Caki2 (cell line): ENCODE data around the gene LZTS2. TPM values are rescaled to one million over a fixed set of nuclear protein-coding genes. Genes with fewer than 3 reads are reported as not detected.

Source experiments
- DNase-seq: peaks from one replicate; pipeline ENCODE4 v3.0.0-alpha.2; 2015; ENCODE audit warnings: low read depth
- in situ Hi-C: cut with HindIII; loops from 2 replicates; pipeline ENCODE4 v1.10.0; 2016; ENCODE audit warnings: low sequenced_read_pairs, low pct_unique_long_range_greater_than_20kb, mixed read lengths
- total RNA-seq: library from RNA; depleted of rRNA; stranded (reverse); fragments of >200 nt; shearing (Covaris generic); gene quantifications from 2 replicates; pipeline ENCODE4 v1.2.3, GENCODE V29; 2014; ENCODE audit warnings: low replicate concordance

Gene LZTS2
- total RNA-seq, 1 experiment from 2014 or later: 35.5 TPM

DNA sequence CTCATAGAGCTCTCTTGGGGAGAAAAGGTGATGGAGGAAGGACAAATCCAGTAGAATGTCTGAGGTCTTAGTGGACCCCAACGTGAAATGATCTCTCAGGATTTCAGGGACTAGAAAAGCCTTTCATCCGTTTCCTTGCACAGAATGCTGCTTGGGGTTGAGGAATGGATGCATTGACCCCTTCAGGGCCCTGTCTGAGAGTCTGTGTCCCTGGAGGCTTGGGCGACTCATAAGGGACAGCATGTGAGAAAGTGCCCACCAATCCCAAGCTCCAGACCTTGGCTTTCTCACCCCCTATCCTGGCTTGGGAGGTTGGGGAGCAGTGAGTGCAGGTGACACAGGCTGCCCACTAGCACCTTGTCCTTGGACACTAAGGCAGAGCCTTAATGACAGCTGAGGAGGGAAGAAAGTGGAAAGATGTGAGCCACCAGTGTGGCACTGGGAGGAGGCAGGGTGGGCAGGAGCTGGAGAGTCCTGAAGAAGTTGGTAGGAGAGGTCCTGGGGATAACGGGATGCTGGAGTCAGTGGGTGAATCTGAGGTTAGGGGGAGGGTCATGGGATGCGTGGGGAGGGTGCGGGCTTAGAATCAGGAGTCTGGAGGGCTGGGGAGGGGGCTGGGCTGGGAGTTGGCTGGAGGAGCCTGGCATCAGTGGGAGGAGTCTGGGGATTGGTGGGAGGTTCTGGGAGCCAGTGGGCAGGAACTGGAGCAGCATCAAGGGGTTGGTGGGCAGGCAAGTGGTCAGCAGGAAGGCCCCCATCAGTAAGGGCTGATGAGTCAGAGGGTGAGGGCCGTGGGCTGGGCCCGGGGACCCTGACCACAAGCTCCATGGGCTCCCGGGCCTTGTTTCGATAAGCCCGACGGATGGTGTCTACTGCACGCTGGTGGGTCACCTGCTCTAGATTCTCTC lies 8.6 kb downstream of the LZTS2 start:
- DNase-seq: no peak
- in situ Hi-C loops: no loop called here

GRCh38 chr10:101008823-101009423 lies 9.3 kb downstream of the LZTS2 start:
- in situ Hi-C loops: no loop called here
- no peak for DNase-seq

DNA sequence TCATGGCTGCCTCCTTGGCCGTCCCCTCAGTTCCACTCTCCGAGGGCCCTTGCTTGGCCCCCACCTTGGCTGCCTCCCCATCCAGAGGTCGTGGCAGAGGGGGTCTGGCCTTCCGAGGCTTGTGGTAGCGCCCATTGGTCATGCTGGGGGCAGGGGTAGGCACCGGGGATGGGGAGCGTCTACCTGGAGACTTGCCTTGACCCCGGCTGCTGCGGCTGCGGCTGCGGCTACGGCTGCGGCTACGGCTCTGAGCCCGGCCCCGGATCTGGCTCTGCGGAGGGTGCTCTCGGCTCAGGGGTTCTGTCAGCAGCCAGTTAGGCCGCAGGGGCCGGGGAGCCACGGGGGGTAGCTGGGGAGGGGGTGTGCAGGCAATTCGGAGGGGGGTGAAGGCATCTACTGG lies 10.7 kb downstream of the LZTS2 start:
- no peak for DNase-seq
- in situ Hi-C loops: no loop called here

- in situ Hi-C loops: no loop called here
- no peak for DNase-seq
Measured at GRCh38 chr10:101011517-101012423, 12.2 kb downstream of the LZTS2 start.

DNA sequence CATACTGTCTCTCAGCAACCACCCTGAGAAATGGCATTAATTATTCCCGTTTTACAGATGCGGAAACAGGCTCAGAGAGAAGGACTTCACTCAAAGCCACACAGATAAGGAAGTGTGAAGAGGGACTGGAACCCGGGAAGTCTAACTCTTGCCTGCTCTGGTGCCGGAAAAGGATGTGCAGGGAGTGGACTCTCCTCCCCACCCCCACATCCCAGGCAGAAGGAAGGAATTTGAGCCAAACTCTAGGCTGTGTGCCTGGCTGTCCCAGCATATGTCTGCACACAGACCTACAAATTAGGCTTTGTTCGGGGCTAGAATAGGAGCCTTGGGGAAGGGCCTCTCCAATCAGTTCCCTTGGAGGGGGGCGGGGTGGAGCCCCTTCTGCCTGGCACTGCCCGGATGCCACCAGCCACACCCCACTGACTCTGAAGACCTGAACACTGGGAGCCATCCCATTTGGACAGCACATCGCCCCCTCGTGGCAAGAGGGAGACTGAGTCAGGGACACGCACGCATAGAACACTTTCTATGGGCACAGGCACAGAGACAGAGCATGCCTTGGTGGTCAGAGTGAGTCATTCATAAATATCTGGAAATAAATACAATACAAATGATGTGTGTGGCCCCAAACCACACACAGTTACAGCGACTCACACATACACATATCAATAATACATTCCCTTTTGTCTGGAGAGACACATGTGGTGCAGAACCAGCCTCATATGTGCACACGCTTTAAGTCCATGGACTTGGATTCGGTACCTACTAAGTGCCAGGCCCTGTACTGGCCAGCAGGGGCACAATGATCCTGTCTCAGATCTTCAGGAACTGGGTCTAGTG lies 13.1 kb downstream of the LZTS2 start:
- in situ Hi-C loops: no loop called here
- DNase-seq: peak; percentile 89

DNA sequence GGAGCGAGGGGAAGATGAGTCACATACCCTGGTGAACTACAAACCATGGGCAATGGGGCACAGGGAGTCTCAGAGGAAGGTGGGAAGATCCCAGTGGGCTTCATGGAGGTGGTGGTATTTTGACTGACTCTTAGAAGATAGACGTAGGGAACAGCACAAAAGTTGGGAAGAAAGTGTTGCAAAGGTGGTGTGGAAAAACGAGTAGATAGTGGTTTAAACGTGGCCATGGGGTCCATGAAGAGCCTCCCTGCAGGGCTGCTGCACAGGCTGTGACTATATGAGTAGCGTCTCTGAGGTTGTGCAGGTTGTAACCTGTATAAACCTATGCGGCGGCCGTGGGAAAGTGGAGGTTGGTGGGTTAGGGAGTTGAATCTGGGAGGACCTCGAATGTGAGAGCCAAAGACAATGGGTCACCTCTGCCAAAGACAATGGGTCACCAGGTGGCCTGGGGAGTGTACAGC lies 13.8 kb downstream of the LZTS2 start:
- DNase-seq: no peak
- in situ Hi-C loops: no loop called here

GRCh38 chr10:101014230-101014884 lies 14.7 kb downstream of the LZTS2 start:
- in situ Hi-C loops: no loop called here
- DNase-seq: peak; percentile 66

GRCh38 chr10:101014966-101015581 lies 15.5 kb downstream of the LZTS2 start:
- peak; percentile 81 for DNase-seq
- in situ Hi-C loops: no loop called here

- in situ Hi-C loops: no loop called here
- DNase-seq: no peak
Measured at GRCh38 chr10:101015582-101015973, 16.0 kb downstream of the LZTS2 start.

DNA sequence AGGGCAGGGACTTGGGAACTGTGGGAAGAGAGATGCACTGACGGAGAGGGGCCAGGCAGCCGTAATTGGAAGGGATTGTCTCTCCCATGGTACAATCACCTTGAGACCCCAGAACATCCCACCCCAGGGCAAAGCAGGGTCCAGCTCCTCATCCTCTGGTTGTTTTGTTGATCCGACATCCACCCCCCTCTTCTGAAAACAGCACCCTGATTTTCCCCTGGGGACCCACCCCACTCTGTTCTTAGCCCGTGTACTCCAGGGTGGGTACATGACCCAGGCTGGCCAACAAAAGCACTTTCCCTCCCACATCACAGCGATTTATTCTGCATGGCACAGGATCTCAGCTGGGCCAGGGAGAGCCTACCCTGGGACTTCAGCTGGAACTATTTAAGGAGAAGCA lies 17.2 kb downstream of the LZTS2 start:
- in situ Hi-C loops: no loop called here
- DNase-seq: no peak

DNA sequence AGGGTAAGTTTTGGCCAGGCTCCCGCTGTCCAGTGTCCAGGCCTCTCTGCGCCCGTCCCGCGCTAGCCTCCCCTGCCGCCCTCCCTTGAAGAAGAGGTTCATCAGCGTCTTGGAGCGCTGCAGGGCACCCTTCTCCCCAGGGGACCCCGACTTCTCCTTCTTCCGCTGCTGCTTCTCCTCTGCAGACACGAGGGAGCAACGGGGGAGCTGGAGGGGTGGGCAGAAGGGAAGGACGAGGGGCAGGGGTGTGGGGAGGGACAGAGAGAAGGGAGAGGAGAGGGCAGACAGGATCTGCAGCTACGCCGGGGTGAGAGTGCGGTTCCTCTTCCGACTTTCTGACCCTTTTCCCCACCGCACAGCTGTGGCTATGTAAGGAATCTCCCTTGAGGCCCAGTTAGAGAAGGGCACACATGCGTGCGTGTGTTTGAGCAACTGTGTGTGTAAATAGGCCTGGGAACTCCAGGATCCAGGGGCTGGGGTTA lies 18.6 kb downstream of the LZTS2 start:
- in situ Hi-C loops: no loop called here
- no peak for DNase-seq

DNA sequence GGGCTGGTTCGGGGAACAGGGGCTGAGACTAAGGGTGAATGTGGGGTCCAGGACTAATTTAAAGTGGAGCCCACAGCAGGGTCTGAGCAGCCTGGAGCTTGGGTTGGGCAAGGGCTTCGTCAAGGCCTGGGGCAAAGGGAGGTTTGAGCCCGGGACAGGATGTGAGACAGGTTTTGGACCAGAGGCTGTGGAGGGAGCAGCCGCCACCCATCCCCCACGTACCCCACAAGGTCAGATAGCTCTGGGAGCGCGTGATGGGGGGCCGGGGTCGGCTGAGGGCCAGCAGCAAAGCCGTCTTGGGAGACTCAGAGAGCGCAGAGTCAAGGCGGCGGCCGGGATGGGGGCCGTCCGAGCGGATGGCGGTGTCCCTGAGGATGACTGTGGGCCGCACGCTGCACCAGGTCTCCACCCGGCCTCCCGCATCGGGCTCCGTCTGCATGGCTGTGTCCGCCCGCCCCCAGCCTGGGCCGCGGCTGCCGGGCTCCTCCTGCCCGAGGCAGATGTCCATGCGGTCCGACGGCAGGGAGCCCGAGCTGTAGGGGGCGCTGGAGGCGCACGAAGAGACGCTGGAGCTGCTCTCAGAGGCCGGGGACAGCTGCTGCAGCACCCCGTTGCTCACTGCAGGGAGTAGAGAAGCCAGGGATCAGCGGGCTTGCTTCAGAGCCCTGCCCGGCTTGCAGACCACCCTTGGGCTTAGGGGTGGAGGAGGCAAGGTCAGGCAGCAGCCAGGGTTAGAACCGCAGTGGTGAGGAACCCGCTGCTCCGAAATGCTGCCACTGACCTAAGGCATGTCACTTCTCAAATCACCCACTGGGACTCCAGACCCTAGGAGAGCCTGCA lies 19.2 kb downstream of the LZTS2 start:
- DNase-seq: peak; percentile 46
- in situ Hi-C loops: no loop called here

DNA sequence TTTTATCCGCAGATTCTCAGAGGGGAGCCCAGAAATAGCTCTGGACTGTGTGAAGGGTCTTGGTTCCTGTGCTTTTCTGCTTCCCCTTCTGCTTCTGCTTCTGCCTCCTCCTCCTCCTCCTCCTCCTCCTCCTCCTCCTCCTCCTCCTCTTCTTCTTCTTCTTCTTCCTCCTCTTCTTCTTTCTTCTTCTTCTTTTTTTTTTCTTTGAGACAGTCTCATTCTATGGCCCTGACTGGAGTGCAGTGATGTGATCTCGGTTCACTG lies 19.8 kb downstream of the LZTS2 start:
- no peak for DNase-seq
- in situ Hi-C loops: no loop called here

DNA sequence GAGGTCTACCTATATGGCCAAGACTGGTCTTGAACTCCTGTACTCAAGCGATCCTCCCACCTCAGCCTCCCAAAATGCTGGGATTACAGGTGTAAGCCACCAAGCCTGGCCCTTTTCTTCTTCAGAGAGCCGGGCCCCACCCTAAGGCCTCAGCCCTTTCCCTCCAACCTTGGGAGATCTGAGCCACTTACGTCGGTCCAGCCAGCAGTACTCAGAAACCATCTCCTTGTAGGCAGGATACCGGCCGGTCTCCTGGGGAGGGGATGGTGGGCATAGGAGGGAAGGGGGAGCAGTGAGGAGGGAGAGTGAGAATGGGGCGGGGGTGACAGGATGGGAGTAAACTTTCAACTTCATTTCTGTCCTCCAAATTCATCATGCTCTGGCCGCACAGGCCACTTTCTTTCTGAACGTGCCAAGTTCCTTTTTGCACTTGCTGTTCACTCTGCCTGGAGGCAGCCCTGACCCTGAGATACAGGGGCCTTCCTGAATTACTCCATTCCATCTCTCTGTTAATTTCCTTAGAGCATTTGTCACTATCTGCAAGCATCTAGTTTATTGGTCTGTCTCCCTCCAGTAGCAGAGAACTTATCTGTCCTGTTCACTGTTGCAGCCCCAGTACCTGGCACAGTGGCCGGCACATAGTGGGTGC lies 20.9 kb downstream of the LZTS2 start:
- in situ Hi-C loops: no loop called here
- DNase-seq: no peak

GRCh38 chr10:101021239-101021638 lies 21.6 kb downstream of the LZTS2 start:
- in situ Hi-C loops: no loop called here
- no peak for DNase-seq

DNA sequence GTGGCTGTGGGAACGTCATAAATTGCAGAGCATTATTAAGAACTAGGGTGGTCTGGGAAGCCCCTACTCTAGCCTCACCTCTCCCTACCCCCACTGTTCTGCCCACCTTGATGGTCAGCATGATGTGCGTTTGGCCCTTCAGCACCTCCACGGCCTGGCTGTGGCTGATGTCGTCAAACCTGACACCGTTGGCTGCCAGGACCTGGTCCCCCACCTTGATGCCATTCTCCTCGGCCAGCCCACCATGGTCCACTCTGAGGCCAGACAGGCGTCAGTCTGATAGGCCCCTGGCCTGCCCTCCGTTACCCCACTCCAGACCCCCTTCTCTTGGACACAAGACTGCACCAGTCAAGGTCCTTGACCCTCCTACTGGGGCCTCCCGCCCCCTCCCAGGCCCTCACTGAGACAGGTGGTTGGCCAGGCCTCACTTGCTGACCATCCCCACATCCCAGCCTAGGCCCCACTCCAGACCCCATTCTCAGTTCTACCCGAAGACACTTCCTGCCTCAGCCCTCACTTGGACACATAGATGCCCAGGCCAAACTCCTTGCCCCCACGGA lies 22.2 kb downstream of the LZTS2 start:
- in situ Hi-C loops: no loop called here

More for the DNA sequence above, 22.2 kb downstream of the LZTS2 start:
- DNase-seq: no peak
